ENCODE results near the gene GSTP1.
"Not testable (repeated sequence)": the region's sequence is repeated elsewhere in the genome, so short reads cannot be mapped to it uniquely, and the experiment has no call there.

Gene GSTP1

DNA sequence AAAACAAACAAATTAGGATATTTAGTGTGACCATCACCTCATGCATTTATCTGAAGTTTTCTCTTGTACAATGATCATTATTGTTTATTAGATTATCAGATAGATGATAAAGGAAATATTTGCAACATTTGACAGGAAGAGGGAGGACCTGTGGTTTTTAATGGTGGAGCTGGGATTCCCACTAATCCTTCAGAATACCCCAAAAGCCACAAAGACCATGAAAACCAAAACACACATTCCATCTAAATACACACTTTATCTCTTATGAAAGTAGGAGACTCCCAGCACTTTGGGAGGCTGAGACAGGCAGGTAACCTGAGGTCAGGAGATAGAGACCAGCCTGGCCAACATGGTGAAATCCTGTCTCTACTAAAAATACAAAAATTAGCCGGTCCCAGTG, 15.5 kb downstream of the GSTP1 start:
- no peak for DNase-seq

DNA sequence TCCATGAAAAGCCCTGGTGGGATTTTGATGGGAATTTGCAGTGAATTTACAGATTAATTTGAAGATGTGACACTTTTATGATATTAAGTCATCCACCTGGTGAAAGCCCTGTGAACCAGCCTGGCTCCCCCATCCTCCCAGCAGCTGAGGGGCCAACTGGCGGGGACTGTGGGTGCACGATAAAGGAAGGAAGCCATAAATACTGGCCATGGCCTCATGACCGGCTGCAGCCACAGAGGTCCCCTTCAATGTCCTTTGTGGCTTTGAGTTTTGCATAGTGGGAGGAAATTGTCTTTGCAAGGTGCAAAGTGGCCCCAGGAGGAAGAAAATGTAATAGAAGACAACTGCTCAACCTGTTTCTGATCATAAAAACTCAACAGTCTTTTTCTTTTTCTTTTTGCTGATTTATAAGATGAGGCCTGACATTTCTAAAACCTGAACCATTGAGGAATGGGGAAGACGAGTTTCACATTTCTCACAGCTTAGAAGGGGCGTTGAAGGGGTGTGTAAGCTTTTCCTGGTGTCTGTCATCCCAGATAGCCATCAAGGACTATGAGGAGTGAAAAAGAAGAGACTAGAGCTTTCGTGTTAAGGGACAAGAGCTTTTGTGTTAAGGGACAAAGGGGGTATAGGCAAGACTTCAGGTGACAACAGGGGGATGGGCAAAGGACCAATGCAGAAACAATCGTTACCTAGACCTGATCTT, 16.9 kb downstream of the GSTP1 start:
- DNase-seq: no peak

DNA sequence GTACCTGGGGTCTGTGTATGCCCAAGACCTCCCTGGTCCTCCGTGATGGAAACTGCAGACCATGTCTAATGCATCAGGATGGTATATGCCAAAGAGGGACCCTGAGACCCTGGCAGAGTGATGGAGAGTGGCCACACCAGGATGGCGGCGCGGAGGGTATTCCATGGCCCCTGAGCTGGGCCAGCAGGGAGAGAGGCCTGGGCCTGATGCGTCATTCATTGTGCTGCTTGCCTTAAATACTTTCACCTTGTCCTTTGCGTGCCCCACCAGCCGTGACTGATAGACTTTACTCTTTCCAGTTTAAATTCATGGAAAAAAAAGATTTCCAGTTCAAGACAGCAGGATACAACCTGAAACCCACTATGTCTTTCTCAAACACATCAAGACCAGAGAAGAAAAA, 17.5 kb downstream of the GSTP1 start:
- DNase-seq: no peak

DNA sequence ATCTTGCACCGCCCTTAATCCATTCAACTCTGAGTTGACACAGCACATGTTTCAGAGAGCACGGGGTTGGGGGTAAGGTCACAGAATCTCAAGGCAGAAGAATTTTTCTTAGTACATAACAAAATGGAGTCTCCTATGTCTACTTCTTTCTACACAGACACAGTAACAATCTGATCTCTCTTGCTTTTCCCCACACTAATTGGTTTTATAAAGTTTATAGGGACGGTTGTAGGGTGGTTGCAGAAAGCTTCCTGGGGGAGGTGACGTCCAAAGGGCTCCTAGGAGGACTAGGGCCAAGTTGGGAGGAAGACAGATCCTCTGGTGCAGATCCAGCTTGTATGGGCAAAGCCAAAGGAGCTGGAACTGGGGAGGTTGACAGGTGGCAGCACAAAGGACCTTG, 20.5 kb downstream of the GSTP1 start:
- DNase-seq: not testable (repeated sequence)

DNA sequence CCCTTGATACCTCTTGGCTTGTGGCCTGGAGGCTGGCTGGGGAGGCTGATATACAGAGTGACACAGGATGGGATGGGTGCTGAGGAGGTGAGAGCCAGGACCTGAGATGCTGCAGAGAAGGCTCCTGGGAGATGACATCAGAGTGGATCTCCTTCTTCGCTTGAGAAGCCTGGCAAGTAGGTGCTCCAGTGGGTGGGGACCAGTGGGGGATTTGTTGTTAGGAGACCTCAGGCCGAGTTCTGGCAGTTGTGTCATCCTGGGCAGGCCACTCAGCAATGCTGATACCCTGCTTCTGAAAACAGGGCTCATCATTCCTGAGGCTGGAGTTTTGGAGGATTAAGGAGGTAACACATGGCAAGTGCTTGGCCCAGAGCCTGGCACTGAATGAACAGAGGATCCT, 21.2 kb downstream of the GSTP1 start:
- no peak for DNase-seq

DNA sequence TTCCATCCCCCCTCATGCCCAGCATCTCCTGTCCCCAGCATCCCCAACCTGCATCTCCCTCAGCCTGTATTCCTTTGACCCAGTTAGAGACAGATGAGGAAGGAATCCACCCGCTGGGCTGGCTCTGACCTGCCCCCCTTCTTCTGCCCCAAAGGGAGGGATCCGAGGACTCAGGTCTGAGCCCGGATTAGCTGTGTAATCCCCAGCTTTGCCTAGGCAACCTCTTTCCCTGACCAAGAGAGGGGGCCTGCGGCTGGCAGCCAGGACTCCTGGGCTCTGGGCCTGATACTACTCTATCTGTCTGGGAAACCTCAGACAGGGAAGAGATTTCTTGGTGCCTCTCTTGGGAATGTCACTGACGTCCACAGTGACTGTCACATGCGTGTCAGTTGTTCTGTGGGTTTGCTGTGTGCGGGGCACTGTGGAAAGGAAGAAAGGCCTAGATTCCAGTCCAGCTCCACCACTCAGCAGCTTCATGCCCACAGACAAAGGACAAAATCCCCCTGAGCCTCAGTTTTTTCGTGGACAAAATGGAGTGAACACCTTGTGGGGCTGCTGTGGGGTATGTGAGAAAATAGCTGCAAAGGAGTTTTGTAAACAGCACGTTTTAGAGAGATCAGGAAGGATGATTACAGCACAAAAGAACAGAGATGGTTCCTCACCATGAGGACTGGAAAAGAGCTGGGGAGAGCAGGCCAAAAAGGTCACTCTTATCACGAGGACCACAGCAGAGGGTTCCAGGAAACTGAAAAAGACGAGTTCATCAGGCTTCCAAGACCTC, 21.8 kb downstream of the GSTP1 start:
- no peak for DNase-seq

DNA sequence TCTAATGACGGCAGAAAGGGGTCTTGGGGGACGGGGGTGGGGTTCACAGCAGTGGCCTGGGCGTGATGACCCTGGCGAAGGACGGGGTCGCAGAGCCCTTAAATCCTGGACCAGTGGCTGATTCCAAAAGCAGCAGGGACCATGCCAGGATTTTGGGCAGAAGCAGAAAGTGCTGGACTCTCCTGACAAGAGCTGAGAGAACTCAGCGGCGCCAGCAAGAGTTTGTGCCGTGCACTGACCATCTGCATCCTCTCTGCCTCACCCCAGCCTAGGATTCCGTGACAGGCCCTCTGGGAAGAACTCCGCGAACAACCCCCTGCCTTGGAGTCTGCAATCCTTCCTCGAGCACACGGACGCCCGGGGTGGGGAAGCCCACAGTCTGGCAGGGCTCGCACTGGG, 22.5 kb downstream of the GSTP1 start:
- peak in 1 of 2 experiments; percentile 27 for DNase-seq

DNA sequence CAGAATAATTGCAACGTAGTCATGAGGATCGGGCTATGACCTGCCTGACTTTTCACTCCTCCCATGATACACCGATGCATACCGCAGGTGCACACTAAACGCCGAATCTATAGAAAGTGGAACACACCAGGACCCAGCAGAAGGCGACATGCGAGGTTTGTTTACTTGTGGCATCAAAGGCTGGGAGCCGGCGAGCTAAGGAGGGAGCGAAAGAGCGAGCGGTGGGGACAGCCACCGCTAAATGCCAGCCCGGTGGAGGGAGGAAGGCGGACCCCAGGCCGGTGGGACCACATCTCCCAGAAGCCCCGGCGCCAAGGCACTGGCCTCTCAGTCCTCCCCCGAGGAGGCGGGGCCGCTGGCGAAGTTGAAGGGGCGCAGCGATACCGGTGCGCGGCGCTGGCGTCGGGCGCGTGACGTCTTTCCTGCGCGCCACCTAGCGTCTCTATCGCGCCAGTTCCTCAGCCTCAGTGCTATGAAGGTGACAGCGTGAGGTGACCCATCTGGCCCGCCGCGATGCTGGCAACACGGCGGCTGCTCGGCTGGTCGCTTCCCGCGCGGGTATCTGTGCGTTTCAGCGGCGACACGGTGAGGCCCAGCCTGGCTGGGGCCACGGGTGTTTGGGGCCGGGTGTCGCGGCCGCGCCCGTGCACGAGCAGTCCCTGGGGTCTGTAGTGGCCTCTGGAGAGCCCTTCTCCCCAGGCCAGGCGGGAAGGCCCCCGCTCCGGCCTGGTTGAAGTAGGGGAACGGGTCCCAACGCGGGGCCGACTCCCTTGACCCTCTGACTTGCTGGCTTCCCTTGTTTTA, 23.1 kb downstream of the GSTP1 start, which contains the start of gene NDUFV1:
Gene NDUFV1, plus strand, starts transcription at position 445 of the 804 bp plus-strand sequence. Its CDS starts 69 bp downstream, at position 514.
- DNase-seq: peak; percentile 96 to 98

DNA sequence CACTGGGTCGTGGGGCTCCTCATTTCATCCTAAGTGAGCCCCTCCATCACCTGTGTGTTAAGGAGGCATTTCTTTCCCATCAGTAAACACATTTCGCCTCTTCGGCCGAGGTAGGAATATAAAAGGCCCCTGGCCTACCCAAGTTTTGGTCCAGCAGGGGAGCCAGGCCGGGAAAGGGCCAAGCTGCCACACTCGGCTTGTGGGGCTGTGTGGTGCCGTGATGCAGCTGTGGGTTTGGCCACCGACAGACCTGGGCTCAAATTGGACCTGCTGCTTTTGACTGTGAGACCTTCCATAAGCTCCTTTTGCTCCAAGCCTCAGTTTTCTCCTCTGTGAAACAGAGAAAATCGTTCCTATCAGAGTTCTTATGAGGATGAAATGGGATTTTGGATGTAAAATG, 23.9 kb downstream of the GSTP1 start:
- no peak for DNase-seq

DNA sequence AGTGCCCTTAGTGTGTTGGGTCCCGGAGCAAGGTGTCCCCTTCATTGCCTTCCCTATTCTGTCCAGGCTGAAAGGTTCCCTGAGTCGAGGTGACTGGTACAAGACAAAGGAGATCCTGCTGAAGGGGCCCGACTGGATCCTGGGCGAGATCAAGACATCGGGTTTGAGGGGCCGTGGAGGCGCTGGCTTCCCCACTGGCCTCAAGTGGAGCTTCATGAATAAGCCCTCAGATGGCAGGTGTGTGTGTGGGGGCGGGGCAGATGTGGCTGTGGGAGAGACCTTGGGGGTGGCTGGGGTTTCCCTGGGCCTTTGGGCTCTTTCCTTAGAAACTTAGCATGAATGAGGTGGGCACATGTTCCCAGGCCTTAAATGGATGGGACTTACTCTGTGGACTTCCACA, 24.9 kb downstream of the GSTP1 start:
- no peak for DNase-seq

DNA sequence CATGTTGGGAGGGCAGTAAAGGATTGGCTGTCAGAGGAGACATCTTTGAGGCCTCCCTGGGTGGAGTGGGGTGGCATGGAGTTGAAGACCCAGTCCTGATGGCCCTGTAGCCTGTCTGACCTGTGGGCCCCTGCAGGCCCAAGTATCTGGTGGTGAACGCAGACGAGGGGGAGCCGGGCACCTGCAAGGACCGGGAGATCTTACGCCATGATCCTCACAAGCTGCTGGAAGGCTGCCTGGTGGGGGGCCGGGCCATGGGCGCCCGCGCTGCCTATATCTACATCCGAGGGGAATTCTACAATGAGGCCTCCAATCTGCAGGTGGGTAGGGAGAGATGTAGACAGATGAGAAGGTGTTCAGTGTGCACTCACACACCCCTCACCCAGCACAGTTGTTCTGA, 25.7 kb downstream of the GSTP1 start:
- no peak for DNase-seq

DNA sequence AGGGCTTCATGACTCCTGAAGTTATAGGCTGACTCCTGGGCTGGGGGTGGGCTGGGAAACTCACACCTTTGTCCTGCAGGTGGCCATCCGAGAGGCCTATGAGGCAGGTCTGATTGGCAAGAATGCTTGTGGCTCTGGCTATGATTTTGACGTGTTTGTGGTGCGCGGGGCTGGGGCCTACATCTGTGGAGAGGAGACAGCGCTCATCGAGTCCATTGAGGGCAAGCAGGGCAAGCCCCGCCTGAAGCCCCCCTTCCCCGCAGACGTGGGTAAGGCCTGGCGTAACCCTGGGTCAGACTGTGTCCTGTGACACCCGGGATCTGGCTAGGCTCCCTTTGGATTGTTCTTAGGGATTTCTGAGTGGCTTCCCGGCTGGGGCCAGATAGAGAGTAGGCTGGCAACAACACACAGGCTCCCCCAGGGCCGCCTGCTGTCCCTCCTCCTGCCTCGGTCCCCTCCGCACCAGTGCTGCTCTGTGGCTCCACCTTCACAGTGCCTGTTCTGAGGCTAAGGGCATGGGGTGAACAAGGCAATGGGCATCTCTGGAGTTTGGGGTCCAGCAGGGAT, 26.8 kb downstream of the GSTP1 start:
- DNase-seq: no peak

DNA sequence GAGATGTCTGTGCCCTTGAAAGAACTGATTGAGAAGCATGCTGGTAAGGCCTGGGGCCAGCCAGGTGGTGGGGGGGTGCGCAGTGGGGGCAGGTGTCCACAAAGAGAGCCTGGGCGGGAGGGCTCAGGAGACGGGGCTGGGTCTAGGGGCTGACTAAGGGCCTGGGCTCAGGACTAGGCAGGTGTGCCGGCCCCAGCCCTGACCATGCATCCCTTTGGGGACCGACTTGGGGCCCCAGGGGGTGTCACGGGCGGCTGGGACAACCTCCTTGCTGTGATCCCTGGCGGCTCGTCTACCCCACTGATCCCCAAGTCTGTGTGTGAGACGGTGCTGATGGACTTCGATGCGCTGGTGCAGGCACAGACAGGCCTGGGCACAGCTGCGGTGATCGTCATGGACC, 27.6 kb downstream of the GSTP1 start:
- DNase-seq: no peak

DNA sequence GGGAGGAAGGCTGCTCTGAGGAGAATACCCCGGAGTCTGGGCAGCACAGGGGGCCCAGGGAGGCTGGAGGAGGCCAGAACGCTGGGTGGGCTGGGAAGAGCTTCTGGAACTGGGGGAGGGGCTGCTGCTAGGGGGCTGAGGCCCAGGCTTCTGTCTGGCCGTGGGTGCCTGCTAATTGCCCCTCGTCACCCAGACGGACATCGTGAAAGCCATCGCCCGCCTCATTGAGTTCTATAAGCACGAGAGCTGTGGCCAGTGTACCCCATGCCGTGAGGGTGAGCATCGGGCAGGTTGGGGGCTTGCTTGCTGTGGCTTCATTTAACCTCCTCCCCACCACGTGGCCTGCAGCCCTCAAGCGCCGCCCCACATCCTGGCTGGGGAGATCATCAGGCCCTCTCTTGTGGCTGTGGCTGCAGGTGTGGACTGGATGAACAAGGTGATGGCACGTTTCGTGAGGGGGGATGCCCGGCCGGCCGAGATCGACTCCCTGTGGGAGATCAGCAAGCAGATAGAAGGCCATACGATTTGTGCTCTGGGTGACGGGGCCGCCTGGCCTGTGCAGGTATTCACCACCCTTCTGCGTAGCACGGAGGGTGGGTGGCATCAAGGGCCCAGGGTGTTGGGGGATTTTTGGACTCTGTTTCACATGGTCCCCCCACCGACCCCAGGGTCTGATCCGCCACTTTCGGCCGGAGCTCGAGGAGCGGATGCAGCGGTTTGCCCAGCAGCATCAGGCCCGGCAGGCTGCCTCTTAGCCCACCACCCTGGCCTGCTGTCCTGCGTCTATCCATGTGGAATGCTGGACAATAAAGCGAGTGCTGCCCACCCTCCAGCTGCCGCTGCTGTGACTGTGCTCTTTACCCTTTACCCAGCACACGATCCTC, 28.3 kb downstream of the GSTP1 start:
- no peak for DNase-seq

DNA sequence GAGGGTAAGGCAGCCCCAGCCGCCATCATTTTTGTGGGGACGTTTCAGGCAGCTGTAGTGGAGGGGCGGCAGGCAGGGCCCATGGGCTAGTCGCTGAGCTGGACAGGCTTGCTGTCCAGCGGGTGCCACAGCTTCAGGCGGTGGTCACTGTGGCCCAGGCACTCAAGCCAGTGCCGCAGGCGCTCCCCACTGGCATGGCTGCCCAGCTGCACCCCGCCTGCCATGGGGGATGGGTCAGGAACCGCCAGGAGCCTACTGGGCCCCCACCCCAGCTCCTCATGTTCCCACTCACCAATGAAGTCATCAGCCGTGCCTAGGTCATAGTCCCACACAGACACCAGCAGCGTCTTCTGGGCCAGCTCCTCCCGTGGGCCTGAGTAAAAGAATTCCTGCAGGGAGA, 29.1 kb downstream of the GSTP1 start:
- no peak for DNase-seq

DNA sequence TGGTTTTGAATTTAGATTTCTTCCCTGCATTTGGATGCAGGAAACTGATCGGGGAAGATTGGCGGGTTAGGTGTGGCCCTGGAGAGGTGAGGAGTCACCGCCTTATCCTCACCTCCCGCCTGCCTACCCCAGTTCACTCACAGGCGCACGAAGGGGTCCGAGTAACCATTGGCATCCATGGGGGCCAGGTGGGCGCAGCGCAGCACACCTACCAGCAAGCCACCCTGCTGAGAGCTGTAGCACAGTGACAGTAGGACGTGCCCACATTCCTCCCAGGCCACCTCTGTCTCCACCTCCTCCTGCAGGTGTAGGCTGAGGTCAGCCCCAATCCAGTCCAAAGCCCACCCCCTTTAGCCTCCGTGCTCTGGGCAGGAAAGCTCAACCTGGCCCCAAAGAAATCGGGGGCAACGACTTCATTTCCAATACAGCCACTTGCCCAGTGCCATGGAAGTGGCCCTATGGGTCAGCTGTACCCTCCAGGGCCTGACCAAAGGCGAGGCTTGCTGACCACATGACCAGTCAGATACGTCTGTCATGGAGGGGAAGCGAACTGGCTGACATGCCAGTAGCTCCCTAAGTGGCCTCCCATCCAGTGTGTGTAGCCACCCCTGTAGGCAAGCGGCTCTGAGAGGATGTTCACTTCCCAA, 29.8 kb downstream of the GSTP1 start:
- no peak for DNase-seq

DNA sequence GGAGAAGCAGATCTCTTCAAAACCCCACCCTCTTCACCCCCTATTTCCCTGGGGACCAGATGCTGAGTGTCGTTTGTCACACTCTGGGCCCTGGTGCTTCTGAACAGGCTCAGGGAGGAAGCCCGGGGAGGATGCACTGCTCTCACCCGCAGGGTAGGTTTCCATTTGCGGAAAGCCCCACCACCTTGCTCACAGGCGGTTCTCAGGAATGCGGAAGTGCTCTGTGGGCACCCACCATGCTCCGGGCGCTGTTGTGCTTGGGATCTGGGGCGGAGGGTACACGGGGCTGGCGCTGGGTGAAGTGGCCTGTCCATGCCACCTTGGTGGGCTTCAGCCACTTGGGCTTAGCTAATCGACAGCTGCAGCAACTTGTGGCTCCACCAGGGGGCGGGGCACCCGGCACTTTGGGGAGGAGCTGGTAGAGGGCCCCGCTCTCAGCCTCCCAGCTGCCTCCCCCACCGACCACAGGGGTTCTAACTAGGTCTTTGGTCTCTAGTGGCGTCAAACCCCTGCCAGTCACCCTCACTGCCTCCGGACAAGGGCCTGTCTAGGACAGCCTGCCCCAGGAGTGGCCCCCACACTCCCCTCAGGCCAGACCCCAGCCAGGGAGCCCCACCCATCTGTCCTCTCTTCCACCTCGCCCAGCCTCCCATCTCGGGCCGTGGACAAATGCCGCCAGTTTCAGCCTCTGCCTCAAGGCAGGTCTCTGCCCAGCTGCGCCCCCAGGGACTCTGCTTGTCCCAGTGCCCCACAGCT, 30.5 kb downstream of the GSTP1 start:
- DNase-seq: peak; percentile 37 to 43

DNA sequence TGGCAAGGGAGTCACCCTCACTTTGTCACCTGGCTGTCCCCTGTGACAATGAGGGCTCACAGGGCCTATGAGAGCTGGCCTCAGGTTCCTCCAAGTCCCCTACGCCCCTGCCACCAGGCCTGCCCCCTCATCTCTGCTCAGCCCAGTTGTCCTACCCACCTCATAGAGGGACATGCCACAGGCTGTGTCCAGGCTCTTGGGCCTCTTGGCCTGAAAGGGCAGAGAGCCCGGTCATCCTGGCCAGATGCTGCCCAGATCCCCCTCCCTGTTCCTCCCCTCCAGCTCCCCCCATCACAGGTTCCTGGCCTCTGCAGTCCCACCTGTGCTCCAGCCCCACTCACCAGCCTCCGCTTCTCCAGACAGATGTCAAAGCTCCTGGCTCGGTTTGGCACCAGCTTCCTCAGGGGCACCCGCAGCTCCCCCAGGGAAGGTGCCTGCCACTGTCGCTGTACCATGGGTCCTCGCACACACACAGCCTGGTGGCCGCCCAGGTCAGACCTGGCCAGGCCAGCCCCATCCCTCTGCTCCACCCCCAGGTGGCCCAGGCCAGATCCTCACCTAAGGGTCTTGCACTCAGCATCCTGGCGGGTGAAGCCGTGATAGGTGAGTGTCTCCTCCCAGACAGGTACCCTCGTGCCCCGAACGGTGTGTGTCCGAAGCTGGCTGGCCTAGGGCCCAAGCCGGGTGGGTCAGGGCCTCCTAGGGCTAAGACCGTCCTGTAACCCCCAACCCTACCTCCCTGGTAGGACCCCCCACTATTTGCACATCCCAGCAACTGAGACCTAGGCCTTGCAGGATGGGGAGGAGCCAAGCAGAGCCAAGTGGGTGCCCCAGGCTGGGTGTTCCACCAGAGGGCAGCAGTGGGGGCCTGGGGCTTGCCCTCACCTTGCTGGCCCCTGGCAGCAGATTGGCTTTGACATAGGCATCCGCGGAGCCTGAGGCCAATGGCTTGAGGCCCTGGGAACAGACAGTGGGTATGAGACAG, 31.4 kb downstream of the GSTP1 start:
- peak; percentile 53 to 66 for DNase-seq

DNA sequence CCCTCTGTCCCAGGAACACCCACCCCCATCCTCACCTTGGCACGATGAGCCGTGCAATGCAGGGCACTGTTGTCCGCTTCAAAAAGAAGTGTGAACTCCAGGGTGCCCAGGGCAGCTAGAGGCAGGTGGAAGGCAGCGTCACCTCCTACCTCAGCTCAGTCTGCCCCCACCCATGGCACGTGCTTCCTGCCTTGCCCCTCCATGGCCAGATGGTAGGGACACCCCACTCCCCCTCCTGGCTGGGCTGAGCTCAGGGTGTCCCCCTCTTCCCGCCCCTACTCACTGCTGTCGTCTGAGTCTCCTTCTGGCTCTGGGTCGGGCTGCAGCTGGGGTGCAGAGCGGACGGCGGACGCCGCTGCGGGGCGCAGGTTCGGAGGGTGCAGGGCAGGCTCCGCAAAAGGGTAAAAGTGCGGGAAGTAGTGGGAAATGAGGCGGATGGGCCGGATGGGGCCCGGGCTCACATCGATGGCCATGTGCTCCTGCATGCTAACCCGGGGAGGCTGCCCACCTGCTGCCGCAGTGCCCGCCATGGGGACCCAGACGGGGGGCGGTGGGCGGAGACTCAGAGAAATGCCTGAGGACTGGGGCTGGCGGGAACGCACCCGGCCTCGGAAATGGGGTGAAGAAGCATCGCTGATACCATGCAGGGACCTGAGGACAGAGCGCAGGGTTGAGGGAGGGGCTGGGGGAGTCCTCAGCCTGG, 32.3 kb downstream of the GSTP1 start:
- no peak for DNase-seq
